MM.1S (cell line): ENCODE data around the gene WDR31.

Source experiments
- CTCF ChIP-seq: fragments of 300-600 bp; sonication (generic); IDR thresholded peaks from 2 replicates; pipeline ENCODE4 v1.5.1; 2016; ENCODE audit warnings: antibody characterized with exemption, low read length, mixed read lengths
- EZH2 ChIP-seq: fragments of 300-600 bp; sonication (generic); optimal IDR thresholded peaks from 2 replicates; pipeline ENCODE3; 2017; ENCODE audit warnings: low read depth, mild to moderate bottlenecking, antibody characterized with exemption, low read length, mixed read lengths

DNA sequence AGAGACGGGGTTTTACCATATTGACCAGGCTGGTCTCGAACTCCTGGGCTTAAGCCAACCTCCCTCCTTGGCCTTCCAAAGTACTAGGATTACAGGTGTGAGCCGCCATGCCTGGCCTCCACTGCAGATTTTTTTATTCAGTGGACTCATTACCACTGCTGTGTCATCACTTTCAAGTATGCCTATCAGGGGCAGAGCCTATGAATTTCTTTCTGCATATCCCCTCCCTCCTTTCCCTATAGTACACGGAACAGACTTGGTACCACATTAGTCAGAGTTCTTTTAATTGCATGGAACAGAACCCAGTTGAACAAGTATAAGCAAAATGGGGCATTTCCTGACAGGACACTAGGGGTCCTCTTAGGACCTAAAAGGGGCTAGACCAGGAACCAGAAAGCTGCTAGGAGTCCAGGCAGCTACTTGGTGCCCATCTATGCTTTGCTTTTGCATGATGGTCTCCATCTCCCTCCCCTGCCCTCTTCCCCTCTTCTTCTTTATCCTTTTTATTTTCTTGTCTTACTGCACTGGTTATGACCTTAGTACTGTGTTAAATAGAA is 15.0 kb upstream of the WDR31 start:
- TF ChIP-seq CTCF (no peak), EZH2 (no peak)
